ENCODE measurements around the gene PLAAT2.

The PLAAT2 gene

GRCh38 chr11:63527667-63528066 is 35.5 kb downstream of the PLAAT2 start:
- in situ Hi-C loops (cut with MboI; ENCODE audit: low sequenced_read_pairs, unreplicated experiment) = no loop called here
- no peak for TF ChIP-seq CTCF (IDR thresholded peaks at IDR 0.05; ENCODE audit: borderline replicate concordance, control extremely low read depth, extremely low read depth, insufficient read depth, missing control alignments)

GRCh38 chr11:63523151-63523550 is 40.0 kb downstream of the PLAAT2 start:
- DNase-seq (ENCODE audit: low spot score) = no peak
- no peak for TF ChIP-seq CTCF (IDR thresholded peaks at IDR 0.05; ENCODE audit: borderline replicate concordance, control extremely low read depth, extremely low read depth, insufficient read depth, missing control alignments)
- in situ Hi-C loops (cut with MboI; ENCODE audit: low sequenced_read_pairs, unreplicated experiment) = no loop called here

More at GRCh38 chr11:63527667-63528066, 35.5 kb downstream of the PLAAT2 start:
- no peak for DNase-seq (ENCODE audit: low spot score)

- no peak for DNase-seq (ENCODE audit: low spot score)
- in situ Hi-C loops (cut with MboI; ENCODE audit: low sequenced_read_pairs, unreplicated experiment) = no loop called here
- no peak for TF ChIP-seq CTCF (IDR thresholded peaks at IDR 0.05; ENCODE audit: borderline replicate concordance, control extremely low read depth, extremely low read depth, insufficient read depth, missing control alignments)
Measured at GRCh38 chr11:63521896-63522295, 41.3 kb downstream of the PLAAT2 start.

GRCh38 chr11:63520606-63521170 is 42.5 kb downstream of the PLAAT2 start:
- DNase-seq (ENCODE audit: low spot score) = no peak
- TF ChIP-seq CTCF (IDR thresholded peaks at IDR 0.05; ENCODE audit: borderline replicate concordance, control extremely low read depth, extremely low read depth, insufficient read depth, missing control alignments) = no peak
- in situ Hi-C loops (cut with MboI; ENCODE audit: low sequenced_read_pairs, unreplicated experiment) = no loop called here

GRCh38 chr11:63518548-63518947 is 44.6 kb downstream of the PLAAT2 start:
- DNase-seq (ENCODE audit: low spot score) = no peak
- no peak for TF ChIP-seq CTCF (IDR thresholded peaks at IDR 0.05; ENCODE audit: borderline replicate concordance, control extremely low read depth, extremely low read depth, insufficient read depth, missing control alignments)
- in situ Hi-C loops (cut with MboI; ENCODE audit: low sequenced_read_pairs, unreplicated experiment) = no loop called here

GRCh38 chr11:63517156-63517555 is 46.0 kb downstream of the PLAAT2 start:
- DNase-seq (ENCODE audit: low spot score) = no peak
- TF ChIP-seq CTCF (IDR thresholded peaks at IDR 0.05; ENCODE audit: borderline replicate concordance, control extremely low read depth, extremely low read depth, insufficient read depth, missing control alignments) = no peak
- in situ Hi-C loops (cut with MboI; ENCODE audit: low sequenced_read_pairs, unreplicated experiment) = no loop called here
